Right renal cortex interstitium (tissue), 3 donors: Measurements from ENCODE around the gene DEDD2. TPM values are rescaled to one million over a fixed set of nuclear protein-coding genes. Genes with fewer than 3 reads are reported as not detected.

Experiments used
- DNase-seq, 3 donors: peaks; one replicate each; pipeline ENCODE4 v3.0.0-alpha.2; 2013; ENCODE audit warnings: low read depth in 3 of 3, low spot score in 2 of 3
- polyA plus RNA-seq, 3 donors: library from polyadenylated mRNA; unstranded; fragments of 120-200 nt; gene quantifications; one replicate each; pipeline ENCODE4 v1.2.1, GENCODE V29; 2013; ENCODE audit not compliant: insufficient read length in 3 of 3

DEDD2 gene
- polyA plus RNA-seq, 3 donors = 21.8 to 25.7 (median 22.3) TPM

- DNase-seq = no peak
Observed at GRCh38 chr19:42229855-42230351, 12.4 kb upstream of the DEDD2 start.

DNA sequence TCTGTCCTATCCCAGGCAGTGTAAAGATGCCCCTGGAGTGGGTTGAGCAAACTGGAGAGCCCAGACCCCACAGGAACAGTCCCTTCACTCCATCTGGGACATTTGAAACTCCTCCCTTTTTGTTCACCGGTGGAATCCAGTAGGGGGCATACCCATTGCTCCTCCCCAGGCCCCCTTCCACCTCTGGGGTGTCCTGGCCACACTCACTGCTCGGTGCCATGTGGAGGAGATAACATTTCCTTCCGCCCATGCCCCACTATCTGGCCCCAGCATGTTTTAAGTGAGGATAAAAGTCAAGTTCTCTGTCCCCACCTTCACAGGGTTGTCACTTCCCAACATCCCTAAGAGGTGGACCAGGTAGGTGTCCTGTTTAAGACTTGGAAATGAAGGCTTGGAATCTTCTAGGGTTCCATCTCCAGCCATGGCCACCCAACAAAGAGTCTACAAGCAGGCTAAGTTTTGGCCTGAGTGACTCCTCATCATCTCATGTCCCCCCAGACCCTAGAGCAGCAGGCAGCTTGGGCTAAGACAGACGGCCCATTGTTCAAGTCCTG, 11.9 kb upstream of the DEDD2 start:
- no peak for DNase-seq

GRCh38 chr19:42228641-42229040, 11.2 kb upstream of the DEDD2 start:
- no peak for DNase-seq

DNA sequence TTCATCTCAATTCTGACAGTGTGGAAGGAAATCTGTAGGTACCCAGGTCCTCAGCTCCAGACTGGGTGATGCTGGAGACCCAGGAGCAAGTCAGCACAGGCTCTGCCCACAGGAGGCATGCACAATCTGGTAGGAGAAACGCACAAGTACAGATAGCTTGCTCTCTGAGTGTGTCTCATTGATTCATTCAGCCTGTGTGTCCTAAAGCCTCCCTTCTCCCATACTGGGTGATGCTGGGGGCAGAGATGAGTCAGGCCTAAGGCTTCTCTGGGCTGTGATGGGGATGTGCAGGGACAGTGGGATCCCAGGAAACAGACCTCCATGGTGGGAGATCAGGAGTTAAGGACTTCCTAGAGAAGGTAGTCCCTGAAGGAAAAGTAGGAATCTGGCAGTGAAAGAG, 9.4 kb upstream of the DEDD2 start:
- DNase-seq = no peak

- DNase-seq = no peak
Observed at GRCh38 chr19:42225718-42226292, 8.3 kb upstream of the DEDD2 start.

DNA sequence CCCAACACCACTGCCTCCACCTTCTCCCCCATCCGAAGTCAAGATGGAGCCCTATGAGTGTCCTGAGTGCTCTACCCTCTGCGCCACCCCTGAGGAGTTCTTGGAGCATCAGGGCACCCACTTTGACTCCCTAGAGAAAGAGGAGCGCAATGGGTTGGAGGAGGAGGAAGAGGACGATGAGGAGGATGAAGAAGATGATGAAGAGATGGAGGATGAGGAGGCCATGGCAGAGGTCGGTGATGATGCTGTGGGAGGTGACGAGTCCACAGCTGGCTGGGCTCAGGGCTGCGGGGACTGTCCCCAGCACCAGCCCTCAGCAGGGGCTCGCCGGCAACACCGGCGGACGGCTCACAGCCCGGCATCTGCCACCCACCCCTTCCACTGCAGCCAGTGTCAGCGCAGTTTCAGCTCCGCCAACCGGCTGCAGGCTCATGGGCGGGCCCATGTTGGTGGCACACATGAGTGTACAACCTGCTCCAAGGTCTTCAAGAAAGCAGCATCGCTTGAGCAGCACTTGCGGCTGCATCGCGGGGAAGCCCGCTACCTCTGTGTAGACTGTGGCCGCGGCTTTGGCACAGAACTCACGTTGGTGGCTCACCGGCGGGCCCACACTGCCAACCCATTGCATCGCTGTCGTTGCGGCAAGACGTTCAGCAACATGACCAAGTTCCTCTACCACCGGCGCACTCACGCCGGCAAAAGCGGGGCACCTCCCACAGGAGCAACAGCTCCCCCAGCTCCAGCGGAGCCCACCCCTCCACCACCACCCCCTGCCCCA, 7.7 kb upstream of the DEDD2 start:
- no peak for DNase-seq

DNA sequence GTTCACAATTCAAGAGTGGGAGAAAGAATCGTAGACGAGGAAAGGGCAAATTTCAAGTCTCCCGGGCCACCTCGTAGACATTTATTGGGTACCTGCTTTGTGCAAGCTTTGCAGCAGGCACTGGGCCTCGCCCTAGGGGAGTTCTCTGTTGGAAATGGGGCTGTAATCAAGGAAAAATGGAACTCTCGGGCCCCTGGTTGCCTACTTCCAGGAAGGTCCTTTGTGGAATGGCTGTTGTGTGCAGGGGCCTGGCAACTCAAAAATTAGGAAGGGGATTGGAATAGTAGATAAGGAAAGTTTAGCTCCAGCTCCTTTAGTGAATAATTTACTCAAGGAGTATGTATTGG, 3.2 kb upstream of the DEDD2 start:
- no peak for DNase-seq

DNA sequence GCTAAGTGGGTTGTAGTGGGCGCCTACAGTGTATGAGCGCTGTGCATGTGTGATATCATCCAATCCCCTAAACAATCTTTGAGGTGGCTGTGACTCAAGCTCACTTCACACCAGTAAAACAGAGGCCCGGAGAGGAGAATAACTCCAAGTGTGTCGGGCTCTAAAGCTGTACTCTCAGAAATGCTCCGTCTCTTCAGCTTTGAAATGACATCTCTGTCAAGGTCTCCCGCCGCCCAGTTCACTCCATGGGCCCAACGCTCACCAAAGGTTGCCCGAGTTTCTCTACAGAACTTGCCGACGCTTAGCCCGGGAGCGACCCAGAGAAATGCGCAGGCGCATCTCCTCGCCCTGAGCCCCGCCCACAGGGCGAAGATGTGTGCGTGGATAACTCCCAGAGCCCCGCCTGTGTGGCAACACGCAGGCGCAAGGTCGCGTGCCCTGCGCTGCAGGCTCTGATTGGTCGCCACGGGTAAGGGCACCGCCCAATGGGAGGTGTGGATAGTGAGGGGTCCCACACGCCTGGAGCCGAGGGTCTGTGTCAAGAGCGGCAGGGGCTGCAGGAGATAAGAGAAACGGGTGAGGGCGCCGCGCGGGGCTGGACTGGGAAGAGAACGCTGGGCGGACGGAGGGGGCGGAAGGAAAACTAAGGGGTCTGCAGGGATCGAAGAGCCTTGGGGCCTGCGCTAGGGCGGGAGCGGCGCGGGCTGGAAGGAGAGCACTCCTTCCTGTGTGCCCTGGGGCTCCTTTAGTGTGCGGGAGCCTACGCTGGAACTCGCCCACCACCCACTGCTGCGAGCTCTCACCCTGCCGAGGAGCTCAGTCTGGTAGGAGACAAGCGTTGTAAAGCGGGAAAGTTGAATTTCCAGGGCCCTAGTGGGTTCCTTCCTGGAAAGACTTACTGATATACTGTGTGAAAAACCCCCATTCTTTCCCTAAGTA, 2.6 kb upstream of the DEDD2 start, which contains the start of gene ZNF526:
ZNF526 (plus strand) TSS at position 501 of the 939 bp plus-strand sequence. CDS start 4,092 bp downstream, outside the sequence.
- peak; percentile 89 to 95 (median 94) for DNase-seq

DNA sequence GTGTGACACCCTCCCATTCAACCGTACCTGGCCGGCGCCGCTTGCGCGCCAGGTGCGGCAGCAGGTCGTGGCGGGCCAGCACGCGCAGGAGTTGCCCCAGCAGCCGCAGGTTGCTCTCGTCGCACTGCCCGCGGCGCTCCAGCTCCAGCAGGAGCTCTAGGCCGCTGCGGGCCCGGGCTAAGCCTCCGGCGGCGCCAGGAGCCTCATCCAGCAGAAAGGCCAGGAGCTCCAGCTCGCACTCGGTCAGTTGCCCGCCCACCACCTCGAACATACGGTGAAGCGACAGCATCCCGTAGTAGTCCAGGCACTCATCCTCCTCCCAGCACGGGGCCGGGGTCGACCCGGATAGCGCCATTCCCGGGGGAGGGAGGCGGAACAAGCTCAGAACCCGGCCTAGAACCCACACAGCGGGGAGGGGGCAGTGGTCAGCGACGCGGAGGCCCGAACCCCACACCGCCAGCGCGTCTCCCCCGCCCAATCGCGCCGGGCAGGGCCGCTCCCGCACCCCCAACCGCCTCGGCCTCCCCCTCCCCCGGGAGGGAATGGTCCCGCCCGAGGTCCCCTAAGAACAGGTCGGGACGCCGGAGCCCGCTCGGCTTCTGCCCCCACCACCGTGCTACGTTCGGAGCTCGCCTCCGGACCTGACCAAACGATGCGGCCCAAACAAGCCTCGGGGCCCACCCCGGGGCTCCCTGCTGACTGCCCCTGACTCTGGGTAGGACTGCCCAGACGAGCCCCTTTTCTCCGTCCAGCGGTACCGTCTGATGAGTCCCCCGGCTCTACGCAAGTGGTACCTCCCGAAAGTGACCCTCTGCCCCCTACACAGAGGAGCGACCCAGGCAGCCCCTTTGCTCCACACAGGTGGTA, 591 bp downstream of the DEDD2 start:
- DNase-seq = no peak

GRCh38 chr19:42214810-42215485, 2.5 kb downstream of the DEDD2 start:
- DNase-seq = no peak

GRCh38 chr19:42212886-42213285, 4.6 kb downstream of the DEDD2 start:
- no peak for DNase-seq

- DNase-seq = no peak
Observed at GRCh38 chr19:42208612-42209011, 8.9 kb downstream of the DEDD2 start.

- DNase-seq = no peak
Observed at GRCh38 chr19:42207767-42208271, 9.7 kb downstream of the DEDD2 start.

- DNase-seq = no peak
Observed at GRCh38 chr19:42206871-42207755, 10.4 kb downstream of the DEDD2 start.

DNA sequence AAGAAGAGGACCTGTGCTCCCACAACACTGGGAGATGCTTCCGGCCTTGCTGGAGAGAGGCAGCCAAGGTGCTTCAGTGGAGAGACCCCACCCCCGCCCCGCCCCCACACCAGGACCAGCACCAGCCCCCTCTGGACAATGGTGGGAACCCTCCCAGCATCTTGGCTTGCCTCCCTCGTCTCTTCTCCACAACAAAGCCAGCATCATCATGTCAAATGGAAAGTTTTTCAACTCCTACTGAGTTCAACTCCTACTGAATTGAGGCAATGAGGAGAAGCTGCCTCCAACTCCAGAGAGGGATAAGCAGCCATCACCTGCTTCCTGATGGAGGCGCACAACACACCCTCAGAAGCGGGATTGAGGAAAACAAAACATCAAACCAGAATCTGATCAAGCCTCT, 12.8 kb downstream of the DEDD2 start:
- DNase-seq = no peak

DNA sequence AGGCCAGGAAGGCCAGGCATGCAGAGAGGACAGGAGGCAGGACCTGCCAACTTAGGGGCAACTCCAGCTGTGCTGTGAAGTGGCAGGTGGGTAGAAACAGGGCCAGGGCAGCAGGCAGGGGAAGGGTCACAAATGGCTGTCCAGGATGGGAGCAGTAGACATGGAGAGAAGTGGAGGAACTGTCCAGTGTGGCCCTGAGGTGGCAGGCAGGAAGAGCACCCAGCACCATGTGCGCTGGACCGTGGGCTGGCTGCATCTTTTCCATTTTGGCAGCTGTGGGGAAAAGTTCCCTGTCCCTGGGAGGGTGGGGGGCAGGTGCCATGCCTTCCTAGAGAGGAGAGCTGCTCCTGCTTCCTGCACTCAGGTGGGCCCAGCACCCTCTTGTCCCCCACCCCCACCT, 13.8 kb downstream of the DEDD2 start:
- DNase-seq = no peak

DNA sequence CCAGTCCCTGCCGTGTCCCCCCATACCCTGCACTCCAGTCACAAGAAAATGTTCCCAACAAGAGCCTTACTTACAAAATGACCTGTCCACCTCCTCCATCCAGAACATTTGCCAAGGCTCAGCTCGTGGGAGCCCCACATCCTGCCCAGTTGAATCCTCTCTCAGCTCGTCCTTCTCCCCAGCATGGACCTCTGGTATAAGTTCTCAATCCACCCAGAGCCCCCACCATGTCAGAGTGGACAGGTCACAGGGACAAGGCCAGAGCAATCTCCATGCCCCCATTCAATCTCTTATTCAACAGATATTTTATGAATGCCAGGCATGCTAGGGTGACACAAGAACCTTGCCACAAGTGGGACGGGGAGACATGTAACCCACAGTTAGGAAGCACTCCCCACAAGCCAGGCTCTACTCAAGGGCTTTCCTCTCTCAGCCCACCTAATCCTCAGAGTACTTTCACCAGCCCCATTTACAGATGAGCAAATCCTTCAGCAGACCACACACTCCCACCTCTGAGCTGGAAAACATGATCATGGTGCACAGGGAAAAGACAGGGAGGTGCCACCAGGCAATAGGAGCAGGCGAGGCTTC, 15.1 kb downstream of the DEDD2 start:
- no peak for DNase-seq
